H1 (cell line): Measurements from ENCODE around the gene LMAN1. TPM values are rescaled to one million over a fixed set of nuclear protein-coding genes. Genes with fewer than 3 reads are reported as not detected.

Experiments used
- CTCF ChIA-PET: fragments of 300-600 bp; sonication (Branson Sonifier 250); formaldehyde crosslinking; loops from one replicate; lab custom pipeline; 2021; ENCODE audit not compliant: partially characterized antibody; lab: Charles Lee
- POLR2A ChIA-PET: fragments of 300-600 bp; sonication (Branson Sonifier 250); formaldehyde crosslinking; loops from one replicate; lab custom pipeline; 2021; ENCODE audit warnings: inconsistent platforms; ENCODE audit not compliant: partially characterized antibody; lab: Charles Lee
- DNase-seq, 2 experiments: peaks; one replicate each; pipeline versions ENCODE4 v3.0.0 to v3.0.0-alpha.2; 2010 to 2022; ENCODE audit warnings: low spot score in 2 of 2, low read depth in 1 of 2, mixed read lengths in 1 of 2
- FAIRE-seq: peaks from 2 replicates; lab custom pipeline; 2011; peaks lifted over from hg19 to GRCh38; lab: Jason Lieb, UNC
- H2AFZ ChIP-seq: 2 replicates; pipeline ENCODE4 v1.8.1; 2012; ENCODE audit warnings: low read length, inconsistent platforms
- H2AK5ac ChIP-seq: 2 replicates; pipeline ENCODE4 v1.6.1; 2013; ENCODE audit warnings: low read depth, low read length
- H2BK120ac ChIP-seq: replicated peaks from 2 replicates; pipeline ENCODE3; 2013; ENCODE audit warnings: low read depth, low read length, inconsistent platforms
- H2BK12ac ChIP-seq: 2 replicates; pipeline ENCODE4 v1.6.1; 2013; ENCODE audit warnings: low read depth, low read length
- H2BK15ac ChIP-seq: 2 replicates; pipeline ENCODE4 v1.6.1; 2013; ENCODE audit warnings: low read length
- H2BK20ac ChIP-seq: 2 replicates; pipeline ENCODE4 v1.6.1; 2013; ENCODE audit warnings: low read length
- H2BK5ac ChIP-seq: 2 replicates; pipeline ENCODE4 v1.6.1; 2013; ENCODE audit warnings: low read depth, low read length
- H3K14ac ChIP-seq: 2 replicates; pipeline ENCODE4 v1.6.1; 2013; ENCODE audit warnings: inconsistent platforms; ENCODE audit not compliant: insufficient read length
- H3K18ac ChIP-seq: 2 replicates; pipeline ENCODE4 v1.6.1; 2013; ENCODE audit warnings: low read length; ENCODE audit errors: extremely low read depth
- H3K23ac ChIP-seq: 2 replicates; pipeline ENCODE4 v1.6.1; 2013; ENCODE audit warnings: inconsistent platforms; ENCODE audit not compliant: insufficient read length
- H3K23me2 ChIP-seq: 2 replicates; pipeline ENCODE4 v1.6.1; 2013; ENCODE audit warnings: low read depth, low read length
- H3K27ac ChIP-seq: 2 replicates; pipeline ENCODE4 v1.6.1; 2011; ENCODE audit warnings: low read depth, low read length, inconsistent platforms
- H3K27me3 ChIP-seq, 4 experiments: replicated peaks in 1 of 4; 1 replicate in 1 of 4; 2 replicates in 3 of 4; pipeline versions ENCODE4 v1.6.1 to v1.8.1; 2011 to 2013; ENCODE audit warnings: low read length in 3 of 4, mild to moderate bottlenecking in 3 of 4, inconsistent platforms in 2 of 4, mixed read lengths in 2 of 4, moderate library complexity in 1 of 4; ENCODE audit not compliant: control insufficient read depth in 3 of 4, insufficient read depth in 3 of 4; ENCODE audit errors: extremely low read depth in 1 of 4
- H3K36me3 ChIP-seq, 4 experiments: 2 replicates each; pipeline versions ENCODE4 v1.6.1 to v1.8.1; 2011 to 2013; ENCODE audit warnings: mild to moderate bottlenecking in 4 of 4, low read length in 3 of 4, moderate library complexity in 2 of 4, control low read depth in 1 of 4, inconsistent platforms in 1 of 4; ENCODE audit not compliant: insufficient read depth in 4 of 4, control insufficient read depth in 2 of 4
- H3K4ac ChIP-seq: replicated peaks from 2 replicates; pipeline ENCODE3; 2013; ENCODE audit warnings: low read length, low read depth, mixed read lengths, inconsistent platforms; ENCODE audit not compliant: insufficient read length
- H3K4me1 ChIP-seq, 4 experiments: replicated peaks in 1 of 4; 1 replicate in 1 of 4; 2 replicates in 3 of 4; pipeline versions ENCODE4 v1.6.1 to v1.8.1; 2011 to 2013; ENCODE audit warnings: low read length in 3 of 4, inconsistent platforms in 2 of 4, mixed read lengths in 1 of 4; ENCODE audit not compliant: insufficient read depth in 4 of 4, control insufficient read depth in 3 of 4
- H3K4me2 ChIP-seq, 2 experiments: 2 replicates each; pipeline versions ENCODE4 v1.6.1 to v1.8.1; 2011 to 2013; ENCODE audit warnings: low read depth in 2 of 2, low read length in 2 of 2, control low read depth in 1 of 2, inconsistent platforms in 1 of 2, mild to moderate bottlenecking in 1 of 2; ENCODE audit not compliant: insufficient read depth in 1 of 2
- H3K4me3 ChIP-seq, 4 experiments: fragments of 200-600, 300-600 bp in 1 of 4; sonication (generic), shearing (Covaris generic), sonication (Bioruptor Twin) in 1 of 4; 2 replicates each; pipeline versions ENCODE4 v1.5.1 to v1.8.1; 2011 to 2016; ENCODE audit warnings: low read length in 4 of 4, low read depth in 3 of 4, control low read depth in 2 of 4, inconsistent platforms in 2 of 4, mild to moderate bottlenecking in 2 of 4, mixed read lengths in 1 of 4, moderate library complexity in 1 of 4; ENCODE audit not compliant: insufficient read depth in 2 of 4; ENCODE audit errors: extremely low read depth in 1 of 4
- H3K56ac ChIP-seq: replicated peaks from 2 replicates; pipeline ENCODE3; 2013; ENCODE audit warnings: low read depth, mild to moderate bottlenecking, mixed read lengths, low read length, inconsistent platforms; ENCODE audit not compliant: insufficient read length
- H3K79me1 ChIP-seq: 2 replicates; pipeline ENCODE4 v1.6.1; 2013; ENCODE audit warnings: low read depth, low read length, control low read depth
- H3K79me2 ChIP-seq, 2 experiments: 2 replicates each; pipeline versions ENCODE4 v1.6.1 to v1.8.1; 2012 to 2013; ENCODE audit warnings: low read length in 2 of 2, mild to moderate bottlenecking in 2 of 2, inconsistent platforms in 1 of 2; ENCODE audit not compliant: insufficient read depth in 2 of 2, control insufficient read depth in 1 of 2
- H3K9ac ChIP-seq, 4 experiments: replicated peaks in 1 of 4; 1 replicate in 1 of 4; 2 replicates in 3 of 4; pipeline versions ENCODE4 v1.6.1 to v1.8.1; 2011 to 2013; ENCODE audit warnings: low read depth in 3 of 4, low read length in 3 of 4, control low read depth in 2 of 4, mild to moderate bottlenecking in 2 of 4, moderate library complexity in 2 of 4, inconsistent platforms in 1 of 4; ENCODE audit errors: extremely low read depth in 1 of 4
- H3K9me3 ChIP-seq, 2 experiments: 2 replicates each; pipeline versions ENCODE4 v1.6.1 to v1.8.1; 2012 to 2013; ENCODE audit warnings: mild to moderate bottlenecking in 2 of 2, moderate library complexity in 2 of 2, control low read depth in 1 of 2, inconsistent platforms in 1 of 2, low read depth in 1 of 2, low read length in 1 of 2, mixed read lengths in 1 of 2; ENCODE audit not compliant: insufficient read depth in 2 of 2
- H4K20me1 ChIP-seq, 2 experiments: replicated peaks in 1 of 2; 2 replicates each; pipeline versions ENCODE3 to v1.8.1; 2011 to 2013; ENCODE audit warnings: inconsistent platforms in 2 of 2, low read length in 2 of 2, mild to moderate bottlenecking in 1 of 2; ENCODE audit not compliant: insufficient read depth in 2 of 2, control insufficient read depth in 1 of 2
- H4K5ac ChIP-seq: 2 replicates; pipeline ENCODE4 v1.6.1; 2013; ENCODE audit warnings: low read length, low read depth, mixed read lengths, inconsistent platforms; ENCODE audit not compliant: insufficient read length
- H4K8ac ChIP-seq: 2 replicates; pipeline ENCODE4 v1.8.0; 2013; ENCODE audit warnings: mild to moderate bottlenecking, moderate library complexity, low read length, inconsistent platforms; ENCODE audit not compliant: insufficient read depth; ENCODE audit errors: extremely low read depth
- H4K91ac ChIP-seq: replicated peaks from 2 replicates; pipeline ENCODE3; 2013; ENCODE audit warnings: low read length, mixed read lengths, inconsistent platforms; ENCODE audit not compliant: insufficient read length
- CHD1 ChIP-seq: IDR thresholded peaks from 2 replicates; pipeline ENCODE4 v1.6.1; 2012; ENCODE audit warnings: low read depth, low read length, improper control_type of control experiment
- EP300 ChIP-seq, 2 experiments: IDR thresholded peaks; 1 replicate in 1 of 2; 2 replicates in 1 of 2; pipeline ENCODE4 v1.6.1; 2011 to 2012; ENCODE audit warnings: low read depth in 2 of 2, low read length in 2 of 2, mild to moderate bottlenecking in 2 of 2, borderline replicate concordance in 1 of 2, inconsistent platforms in 1 of 2, moderate library complexity in 1 of 2
- HDAC2 ChIP-seq, 2 experiments: fragments of 300-600 bp in 1 of 2; sonication (generic) in 1 of 2; IDR thresholded peaks; 2 replicates each; pipeline ENCODE4 v1.6.1; 2011 to 2012; ENCODE audit warnings: low read depth in 2 of 2, low read length in 2 of 2, mild to moderate bottlenecking in 2 of 2, moderate library complexity in 2 of 2, borderline replicate concordance in 1 of 2, inconsistent platforms in 1 of 2
- NANOG ChIP-seq: IDR thresholded peaks from 2 replicates; pipeline ENCODE4 v1.6.1; 2011; ENCODE audit warnings: low read length, low read depth, mild to moderate bottlenecking, inconsistent platforms; ENCODE audit not compliant: insufficient read depth, poor library complexity, severe bottlenecking
- POLR2A ChIP-seq, 2 experiments: IDR thresholded peaks; 1 replicate in 1 of 2; 2 replicates in 1 of 2; pipeline ENCODE4 v1.6.1; 2011; ENCODE audit warnings: low read depth in 2 of 2, low read length in 2 of 2, mild to moderate bottlenecking in 2 of 2; ENCODE audit errors: control extremely low read depth in 1 of 2
- WGBS, 2 experiments: shearing (Covaris generic) in 1 of 2; methylation state at CpG; one replicate each; pipeline versions ENCODE4 v1.1.6 to v1.1.7; 2013 to 2015; ENCODE audit warnings: low lambda C conversion rate in 2 of 2, mixed read lengths in 2 of 2, inconsistent platforms in 1 of 2, low coverage in 1 of 2, missing lambda C conversion rate in 1 of 2; ENCODE audit not compliant: insufficient replicate concordance in 2 of 2, insufficient coverage in 1 of 2, insufficient read length in 1 of 2; ENCODE audit errors: extremely low coverage in 1 of 2, missing lambda C conversion rate in 1 of 2; 5-methylcytosine and 5-hydroxymethylcytosine counted together
- polyA plus RNA-seq, 7 experiments: library from polyadenylated mRNA; depleted of rRNA in 3 of 7; stranded (reverse) in 5 of 7; unstranded in 2 of 7; fragments of >200 nt in 5 of 7; fragments of 200-250 nt in 2 of 7; gene quantifications; 1 replicate in 5 of 7; 2 replicates in 1 of 7; 4 replicates in 1 of 7; pipeline versions ENCODE4 v1.2.1 to v1.2.3, GENCODE V29; 2011 to 2013; ENCODE audit warnings: missing spikeins in 2 of 7, mixed read lengths in 2 of 7
- total RNA-seq: library from RNA; stranded (reverse); fragmentation: NEBNext Ultra II Directional; extraction: Animal tissue kit (Norgen Biotek cat#: 25700); gene quantifications from 2 replicates; pipeline ENCODE4 v1.2.1, GENCODE V29; 2021

Gene LMAN1
- total and polyA plus RNA-seq, 2 of the 8 experiments (the other 6 are each of a cell fraction or from before 2014, with no cell fraction given), result 20.3 to 73.6 TPM

DNA sequence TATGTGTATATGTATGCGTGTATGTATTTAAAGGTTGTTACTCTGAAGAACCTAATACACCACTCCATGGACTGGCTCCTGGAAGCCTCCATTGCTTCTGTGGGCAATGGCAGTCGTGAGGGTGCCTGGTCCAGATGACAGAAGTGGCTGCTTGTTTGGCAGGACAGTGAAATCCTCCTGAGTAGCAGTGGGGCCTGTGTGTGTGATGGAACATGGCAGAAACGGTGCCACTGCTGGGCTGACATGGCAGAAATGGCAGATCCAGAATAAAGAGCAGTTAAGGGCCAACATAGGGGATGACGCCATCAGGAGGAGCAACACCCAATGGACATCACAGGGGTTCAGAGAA lies 34.5 kb downstream of the LMAN1 start:
- no peak overlapping the region for H2AFZ ChIP-seq
- no peak overlapping the region for H2BK12ac ChIP-seq
- H3K27ac ChIP-seq, result no peak overlapping the region
- H3K9ac ChIP-seq, result no peak overlapping the region
- no peak overlapping the region for H3K56ac ChIP-seq
- no peaks in the 10 kb centered on the region for H4K20me1 ChIP-seq
- WGBS, 2 experiments, result 90% methylated on average over 4 of the region's 4 CpGs; no CpG with 5 or more reads in 1 of the 2 experiments
- H4K8ac ChIP-seq, result no peak overlapping the region
- no peaks in the 10 kb centered on the region for H3K4me1 ChIP-seq
- CTCF ChIA-PET, result interaction anchor here (1.0 kb wide), 1 partner anchor 77 kb away, joined by 3 read pairs; no protein-coding TSS in a partner anchor
- H3K9me3 ChIP-seq, result no peaks in the 10 kb centered on the region
- peaks cover 0 to 21% (median 6%) of the 10 kb centered on the region in 4 experiments; a peak in 4 of 8 replicates for H3K36me3 ChIP-seq
- no peak for FAIRE-seq
- no peaks in the 10 kb centered on the region for H3K79me1 ChIP-seq
- H2AK5ac ChIP-seq, result no peak overlapping the region
- H2BK15ac ChIP-seq, result no peak overlapping the region
- H3K4me3 ChIP-seq, result no peak overlapping the region
- no peak overlapping the region for H3K18ac ChIP-seq
- H3K27me3 ChIP-seq, result no peaks in the 10 kb centered on the region
- H3K4ac ChIP-seq, result no peak overlapping the region
- no peak overlapping the region for H4K5ac ChIP-seq
- H2BK120ac ChIP-seq, result no peak overlapping the region
- no peak overlapping the region for H2BK20ac ChIP-seq
- H3K4me2 ChIP-seq, result no peak overlapping the region
- no peaks in the 10 kb centered on the region for H3K23me2 ChIP-seq
- no peaks in the 10 kb centered on the region for H3K79me2 ChIP-seq
- H3K14ac ChIP-seq, result no peak overlapping the region
- no peak overlapping the region for H2BK5ac ChIP-seq
- no peak overlapping the region for H4K91ac ChIP-seq
- POLR2A ChIA-PET, result interaction anchor here (0.9 kb wide), 1 partner anchor 15 kb away, joined by 3 read pairs; no protein-coding TSS in a partner anchor
- no peak for DNase-seq
- no peak overlapping the region for H3K23ac ChIP-seq
- TF ChIP-seq HDAC2 (IDR thresholded peaks at IDR 0.05; ENCODE audit: borderline replicate concordance in 1 of 2, low read depth in 2 of 2, low read length in 2 of 2) (no peak), CHD1 (no peak), EP300 (IDR thresholded peaks at IDR 0.05; ENCODE audit: borderline replicate concordance in 1 of 2, low read depth in 2 of 2, low read length in 2 of 2) (no peak), NANOG (no peak), POLR2A (IDR thresholded peaks at IDR 0.05; ENCODE audit: control extremely low read depth in 1 of 2, low read depth in 2 of 2, low read length in 2 of 2) (no peak)
